OCI-LY1 (cell line): ENCODE results near the gene SLF1.

Experiments
- H2AFZ ChIP-seq: fragments of 200-600 bp; sonication (generic), shearing (Covaris generic); 2 replicates; pipeline ENCODE4 v1.6.0; 2014; ENCODE audit warnings: antibody characterized with exemption, mild to moderate bottlenecking, low read length
- H3F3A ChIP-seq: fragments of 200-600 bp; sonication (generic), shearing (Covaris generic); 2 replicates; pipeline ENCODE4 v1.6.0; 2014; ENCODE audit warnings: mild to moderate bottlenecking, antibody characterized with exemption, low read length, moderate library complexity; ENCODE audit not compliant: insufficient read depth
- H3K27ac ChIP-seq: fragments of 200-600 bp; sonication (generic); 2 replicates; pipeline ENCODE4 v1.5.1; 2014; ENCODE audit warnings: low read length, mixed run types, mild to moderate bottlenecking, low read depth; ENCODE audit not compliant: poor library complexity, severe bottlenecking
- H3K27me3 ChIP-seq: fragments of 200-600 bp; sonication (generic); 2 replicates; pipeline ENCODE4 v1.6.0; 2014; ENCODE audit warnings: antibody characterized with exemption, mild to moderate bottlenecking, low read length, moderate library complexity; ENCODE audit not compliant: insufficient read depth
- H3K36me3 ChIP-seq: fragments of 200-600 bp; sonication (generic); 2 replicates; pipeline ENCODE4 v1.6.1; 2014; ENCODE audit warnings: mild to moderate bottlenecking, antibody characterized with exemption, low read length, moderate library complexity, mixed read lengths; ENCODE audit not compliant: insufficient read depth
- H3K4me1 ChIP-seq: fragments of 200-600 bp; sonication (generic); 2 replicates; pipeline ENCODE4 v1.5.1; 2014; ENCODE audit warnings: mild to moderate bottlenecking, low read length, moderate library complexity; ENCODE audit not compliant: insufficient read depth, severe bottlenecking
- H3K4me2 ChIP-seq: fragments of 200-600 bp; sonication (generic), shearing (Covaris generic); 2 replicates; pipeline ENCODE4 v1.6.1; 2014; ENCODE audit warnings: low read length
- H3K4me3 ChIP-seq: fragments of 200-600 bp; sonication (generic); 2 replicates; pipeline ENCODE4 v1.5.1; 2014; ENCODE audit warnings: low read length, low read depth, mild to moderate bottlenecking, mixed read lengths; ENCODE audit not compliant: poor library complexity, severe bottlenecking
- H3K79me2 ChIP-seq: fragments of 200-600 bp; shearing (Covaris generic); 2 replicates; pipeline ENCODE4 v1.6.1; 2016; ENCODE audit warnings: mixed run types, low read length, mixed read lengths; ENCODE audit not compliant: insufficient read depth
- H3K9ac ChIP-seq: fragments of 200-600 bp; sonication (generic), shearing (Covaris generic); 2 replicates; pipeline ENCODE4 v1.6.1; 2014; ENCODE audit warnings: mild to moderate bottlenecking, low read length, mixed read lengths
- H3K9me2 ChIP-seq: fragments of 200-600 bp; sonication (generic), shearing (Covaris generic); 2 replicates; pipeline ENCODE4 v1.6.1; 2014; ENCODE audit warnings: low read depth, mild to moderate bottlenecking, low read length, mixed read lengths
- H3K9me3 ChIP-seq: fragments of 200-600 bp; shearing (Covaris generic); 2 replicates; pipeline ENCODE4 v1.6.1; 2014; ENCODE audit warnings: low read length, mixed read lengths
- H4K20me1 ChIP-seq: fragments of 200-600 bp; sonication (generic), shearing (Covaris generic); 2 replicates; pipeline ENCODE4 v1.6.0; 2016; ENCODE audit warnings: mild to moderate bottlenecking, low read length; ENCODE audit not compliant: insufficient read depth
- EZH2 ChIP-seq: fragments of 200-600 bp; sonication (generic), shearing (Covaris generic); IDR thresholded peaks from 2 replicates; pipeline ENCODE4 v1.8.0; 2017; ENCODE audit warnings: borderline replicate concordance, mixed run types, mild to moderate bottlenecking, antibody characterized with exemption, low read length, moderate library complexity, mixed read lengths
- TF ChIP-seq, protein P1 (sequence below): fragments of 200-600 bp; sonication (generic), shearing (Covaris generic); IDR thresholded peaks from 2 replicates; pipeline ENCODE4 v1.5.1; 2017; ENCODE audit warnings: mild to moderate bottlenecking, antibody characterized with exemption, low read length, moderate library complexity, mixed read lengths

SLF1 gene

DNA sequence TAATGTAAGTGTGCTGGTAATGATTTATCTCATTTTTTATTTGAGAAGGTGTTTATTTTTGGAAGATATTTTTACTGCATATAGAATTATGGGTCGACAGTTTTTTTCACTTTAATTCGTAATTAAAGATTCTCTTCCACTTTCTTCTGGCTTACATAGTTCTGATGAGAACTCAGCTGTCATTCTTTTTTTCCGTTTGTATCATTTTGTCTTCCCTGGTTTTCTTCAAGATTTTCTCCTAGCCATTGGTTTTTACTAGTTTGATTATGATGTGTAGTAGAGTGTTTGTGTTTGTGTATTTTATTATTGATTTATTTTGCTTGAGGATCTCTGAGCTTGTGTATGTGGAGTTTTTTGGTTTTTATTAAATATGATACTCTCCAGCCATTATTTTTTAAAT lies 21.7 kb downstream of the SLF1 start:
- H3K79me2 ChIP-seq: peaks cover 8% of the 10 kb centered on the region
- H3K9ac ChIP-seq: no peak overlapping the region
- no peak overlapping the region for H3K4me2 ChIP-seq
- H4K20me1 ChIP-seq: no peaks in the 10 kb centered on the region
- no peak overlapping the region for H2AFZ ChIP-seq
- peaks cover 79% of the 10 kb centered on the region for H3K36me3 ChIP-seq
- peaks cover 15% of the 10 kb centered on the region; the same call in 1 of the 2 replicates for H3K9me3 ChIP-seq
- no peaks in the 10 kb centered on the region for H3F3A ChIP-seq
- H3K4me3 ChIP-seq: no peak overlapping the region
- no peak for TF ChIP-seq EZH2
- TF ChIP-seq, protein P1, sequence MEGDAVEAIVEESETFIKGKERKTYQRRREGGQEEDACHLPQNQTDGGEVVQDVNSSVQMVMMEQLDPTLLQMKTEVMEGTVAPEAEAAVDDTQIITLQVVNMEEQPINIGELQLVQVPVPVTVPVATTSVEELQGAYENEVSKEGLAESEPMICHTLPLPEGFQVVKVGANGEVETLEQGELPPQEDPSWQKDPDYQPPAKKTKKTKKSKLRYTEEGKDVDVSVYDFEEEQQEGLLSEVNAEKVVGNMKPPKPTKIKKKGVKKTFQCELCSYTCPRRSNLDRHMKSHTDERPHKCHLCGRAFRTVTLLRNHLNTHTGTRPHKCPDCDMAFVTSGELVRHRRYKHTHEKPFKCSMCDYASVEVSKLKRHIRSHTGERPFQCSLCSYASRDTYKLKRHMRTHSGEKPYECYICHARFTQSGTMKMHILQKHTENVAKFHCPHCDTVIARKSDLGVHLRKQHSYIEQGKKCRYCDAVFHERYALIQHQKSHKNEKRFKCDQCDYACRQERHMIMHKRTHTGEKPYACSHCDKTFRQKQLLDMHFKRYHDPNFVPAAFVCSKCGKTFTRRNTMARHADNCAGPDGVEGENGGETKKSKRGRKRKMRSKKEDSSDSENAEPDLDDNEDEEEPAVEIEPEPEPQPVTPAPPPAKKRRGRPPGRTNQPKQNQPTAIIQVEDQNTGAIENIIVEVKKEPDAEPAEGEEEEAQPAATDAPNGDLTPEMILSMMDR: no peak
- no peaks in the 10 kb centered on the region for H3K4me1 ChIP-seq
- no peak overlapping the region for H3K27ac ChIP-seq
- H3K27me3 ChIP-seq: no peaks in the 10 kb centered on the region
- H3K9me2 ChIP-seq: no peaks in the 10 kb centered on the region

DNA sequence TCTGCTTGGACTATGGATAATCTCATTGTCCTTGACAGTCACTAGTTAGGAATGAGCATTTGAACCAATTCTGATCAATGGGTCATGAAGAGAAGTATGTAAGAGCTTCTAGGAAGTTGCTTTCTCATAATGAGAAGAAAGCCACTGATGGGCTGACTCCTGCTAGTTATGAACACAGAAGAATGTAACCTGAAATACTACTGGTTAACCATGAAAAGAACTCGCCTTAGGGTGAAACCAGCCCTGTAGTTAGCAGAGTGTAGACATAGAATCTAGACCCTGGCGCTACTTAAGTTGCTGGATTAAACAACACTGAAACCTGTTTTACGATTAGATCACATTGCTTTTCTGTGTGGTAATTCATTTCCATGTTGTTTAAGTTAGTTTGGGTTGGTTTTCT lies 26.6 kb downstream of the SLF1 start:
- H3K9ac ChIP-seq: no peak overlapping the region
- H3K4me2 ChIP-seq: no peak overlapping the region
- no peaks in the 10 kb centered on the region for H3K9me2 ChIP-seq
- no peaks in the 10 kb centered on the region for H3K27me3 ChIP-seq
- no peaks in the 10 kb centered on the region for H3K4me1 ChIP-seq
- no peaks in the 10 kb centered on the region for H4K20me1 ChIP-seq
- peaks cover 53% of the 10 kb centered on the region for H3K36me3 ChIP-seq
- TF ChIP-seq EZH2: no peak
- TF ChIP-seq, protein P1: no peak
- no peak overlapping the region for H2AFZ ChIP-seq
- H3K4me3 ChIP-seq: no peak overlapping the region
- H3K27ac ChIP-seq: no peak overlapping the region
- H3K9me3 ChIP-seq: peaks cover 5% of the 10 kb centered on the region
- no peaks in the 10 kb centered on the region for H3F3A ChIP-seq
- H3K79me2 ChIP-seq: peaks cover 4% of the 10 kb centered on the region

DNA sequence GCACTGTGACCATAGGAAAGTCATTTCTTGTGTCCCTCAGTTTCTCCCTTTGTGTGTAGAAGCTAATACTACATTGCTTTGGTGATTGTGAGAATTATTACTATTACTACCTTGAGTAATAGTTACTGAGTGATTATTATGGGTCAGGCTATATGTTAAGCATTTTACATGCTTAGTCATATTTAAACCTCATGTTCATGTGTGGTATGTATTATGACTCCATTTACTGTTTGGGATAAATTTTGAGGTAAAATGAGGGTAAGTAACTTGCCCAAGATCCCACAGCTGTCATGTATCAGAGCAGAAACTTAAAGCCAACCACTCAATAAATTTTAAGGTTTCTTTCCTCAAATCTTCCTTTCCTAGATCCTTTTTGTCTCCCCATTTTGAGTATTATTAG lies 28.3 kb downstream of the SLF1 start:
- Histone ChIP-seq H2AFZ (no peak overlapping the region), H3K4me2 (no peak overlapping the region), H3K4me3 (no peak overlapping the region), H3F3A (no peaks in the 10 kb centered on the region), H3K36me3 (peaks cover 52% of the 10 kb centered on the region), H3K9me2 (no peaks in the 10 kb centered on the region), H3K27me3 (no peaks in the 10 kb centered on the region), H3K4me1 (no peaks in the 10 kb centered on the region), H4K20me1 (no peaks in the 10 kb centered on the region), H3K9me3 (no peaks in the 10 kb centered on the region; the same call in 1 of the 2 replicates), H3K79me2 (peaks cover 2% of the 10 kb centered on the region), H3K9ac (no peak overlapping the region), H3K27ac (no peak overlapping the region)
- no peak for TF ChIP-seq EZH2
- TF ChIP-seq, protein P1: no peak
